Activated CD4-positive, CD25-positive, alpha-beta regulatory T cell treated with anti-CD3 and anti-CD28 coated beads, Interleukin-2, amount 50 U/mL, for 24 hours (primary cell): ENCODE data around the gene PCBD1.
A peak's percentile ranks its signal among the peaks of the same experiment; 100 is the strongest.

Experiments used
- ATAC-seq, 2 donors: fragments of 150-1000 bp; cut with Tn5 transposase; one replicate each; pipeline ENCODE4 v1.10.0; 2021; ENCODE audit warnings: mild to moderate bottlenecking in 1 of 2, moderate library complexity in 1 of 2

PCBD1 gene

DNA sequence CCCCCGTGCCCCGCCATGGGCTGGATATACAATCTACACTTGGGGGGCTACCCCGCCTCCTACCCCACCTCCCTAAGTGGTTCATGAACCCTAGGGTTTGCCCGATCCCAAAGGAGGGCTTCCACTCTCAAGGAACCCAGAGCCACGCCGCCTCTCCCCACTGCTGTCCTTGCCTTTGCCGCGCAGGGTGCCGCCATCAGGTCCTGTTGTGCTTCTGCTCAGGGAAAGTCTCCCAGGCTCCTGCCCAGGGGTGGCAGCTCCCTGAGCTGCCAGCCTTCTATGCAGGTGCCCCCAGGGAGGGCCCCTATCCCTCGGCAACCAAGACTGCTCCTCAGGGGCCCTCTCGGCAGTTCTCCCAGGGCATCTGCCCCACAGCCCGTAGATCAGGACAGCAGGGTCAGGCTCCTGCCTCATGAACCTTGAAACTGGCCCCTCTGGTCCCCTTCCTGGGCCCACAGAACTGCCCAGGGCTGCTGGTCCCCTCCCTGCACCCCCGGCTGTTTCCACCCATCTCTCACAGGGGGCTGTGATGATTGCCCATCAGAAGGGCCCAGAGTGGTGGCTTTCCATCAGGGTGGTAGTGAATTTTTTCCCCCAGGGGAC lies 13.0 kb upstream of the PCBD1 start:
- no peak for ATAC-seq

DNA sequence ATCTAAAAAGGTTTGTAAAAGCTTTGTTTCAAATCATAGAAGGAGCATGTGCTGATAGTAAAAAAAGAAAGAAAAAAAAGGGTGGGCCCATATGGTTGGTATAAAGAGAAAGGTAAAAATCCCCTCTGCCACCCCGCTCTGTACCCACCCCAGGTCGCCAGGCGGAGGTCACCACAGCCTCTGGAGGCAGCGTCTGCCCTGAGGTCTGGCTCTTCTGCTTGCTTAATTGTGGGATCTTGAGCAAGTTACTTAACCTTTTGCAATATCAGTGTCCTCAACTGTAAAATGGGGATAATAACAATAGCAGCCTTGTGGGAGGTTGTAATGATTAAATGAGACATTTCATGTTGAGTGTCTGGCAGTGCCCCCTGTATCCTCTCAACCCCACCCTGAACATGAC lies 10.7 kb upstream of the PCBD1 start:
- ATAC-seq: no peak

DNA sequence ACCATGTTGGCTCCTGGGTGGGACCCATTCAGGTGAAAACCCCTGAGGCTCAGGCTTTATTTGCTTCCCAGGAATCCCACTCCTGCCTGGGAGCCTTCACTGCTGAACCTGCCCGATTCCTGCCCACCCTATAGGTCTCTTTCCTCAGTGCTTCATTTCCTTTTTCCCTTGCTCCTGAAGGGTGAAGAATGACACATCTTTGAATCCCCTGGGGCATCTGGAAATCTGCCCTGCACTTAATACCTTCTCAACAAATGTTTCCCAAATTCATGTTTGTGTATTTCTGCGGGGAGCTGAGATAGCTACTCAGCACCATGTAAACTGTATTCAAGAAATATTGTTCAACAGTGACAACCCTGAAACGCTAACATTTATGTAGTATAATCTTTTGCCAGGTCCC lies 10.3 kb upstream of the PCBD1 start:
- no peak for ATAC-seq

DNA sequence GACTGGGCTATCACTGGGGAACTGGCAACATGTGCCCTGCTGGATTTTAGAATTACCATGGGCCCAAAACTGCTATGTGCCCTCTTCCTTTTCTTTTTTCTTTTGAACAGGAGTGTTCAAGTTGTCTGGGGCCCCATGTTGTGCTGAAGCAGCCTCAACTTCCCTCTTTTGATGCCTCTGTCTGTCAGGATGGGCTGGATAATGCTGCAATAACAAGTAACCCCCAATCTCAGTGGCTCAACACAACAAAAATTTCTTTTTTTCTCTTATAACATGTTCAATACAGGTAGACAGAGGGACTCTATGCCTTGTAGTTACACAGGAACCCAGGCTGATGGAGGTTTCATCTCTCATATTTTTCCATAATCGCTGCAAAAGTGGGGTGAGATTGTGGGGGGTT lies 8.2 kb upstream of the PCBD1 start:
- ATAC-seq: no peak

DNA sequence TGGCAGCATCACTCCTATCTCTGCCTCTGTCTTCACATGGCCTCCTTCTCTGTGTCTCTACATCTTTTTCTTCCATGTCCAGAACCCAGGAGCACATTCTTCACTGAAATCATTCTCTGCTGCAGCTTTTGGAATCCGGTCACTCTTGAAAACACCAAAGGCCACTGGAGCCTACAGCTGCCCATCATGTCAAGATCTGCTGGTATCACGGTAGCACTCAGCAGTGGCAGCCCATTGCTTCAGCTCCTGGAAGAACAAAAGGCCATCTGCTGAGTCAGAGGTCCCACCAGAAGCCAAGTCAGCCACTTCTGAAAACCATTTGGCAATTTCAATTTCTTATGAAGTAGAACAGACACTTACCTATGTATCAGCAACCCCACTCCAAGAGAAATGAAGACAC lies 6.1 kb upstream of the PCBD1 start:
- ATAC-seq: no peak

DNA sequence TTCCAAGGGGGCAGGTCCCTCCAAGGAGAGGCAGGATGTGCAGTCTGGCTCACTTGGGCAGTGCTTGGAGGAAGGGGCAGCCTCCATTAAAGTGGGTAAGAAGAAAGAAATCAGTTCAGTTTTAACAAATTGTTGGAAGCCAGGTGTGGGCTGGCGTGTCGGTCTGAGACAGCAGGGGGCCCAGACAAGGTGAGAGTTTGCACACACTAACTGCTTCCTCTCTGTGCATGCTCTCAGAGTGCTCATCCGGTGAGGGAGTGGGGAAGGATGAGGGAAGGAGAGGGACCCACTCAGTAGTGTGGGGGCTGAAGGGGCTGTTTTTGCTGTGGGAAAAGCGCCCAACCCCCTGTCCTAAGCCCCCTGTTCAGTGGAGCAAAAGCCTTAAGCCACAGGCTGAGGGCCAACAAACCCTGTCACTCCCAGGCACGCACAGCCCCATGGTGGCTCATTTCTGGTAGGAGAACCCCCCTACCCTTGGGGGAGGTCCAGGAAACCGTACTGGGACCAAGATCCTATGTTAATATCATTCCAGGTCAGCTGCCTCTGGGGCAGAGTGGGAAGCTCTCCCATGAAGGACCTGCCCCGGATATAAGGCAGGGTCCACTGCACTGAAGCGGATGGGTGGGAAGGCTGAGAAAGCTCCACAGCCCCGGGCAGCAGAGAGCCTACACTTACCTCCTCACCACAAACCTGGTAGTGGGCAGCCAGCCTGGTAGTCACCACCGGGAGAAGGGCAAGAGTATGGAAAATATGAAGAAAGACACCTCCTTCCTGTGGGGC lies 5.1 kb upstream of the PCBD1 start:
- no peak for ATAC-seq

- ATAC-seq: no peak
Measured at GRCh38 chr10:70892631-70893030, 4.3 kb upstream of the PCBD1 start.

- no peak for ATAC-seq
Measured at GRCh38 chr10:70891627-70892026, 3.3 kb upstream of the PCBD1 start.

GRCh38 chr10:70890917-70891431 lies 2.6 kb upstream of the PCBD1 start:
- ATAC-seq: no peak

GRCh38 chr10:70889291-70889690 lies 926 bp upstream of the PCBD1 start:
- ATAC-seq: no peak

DNA sequence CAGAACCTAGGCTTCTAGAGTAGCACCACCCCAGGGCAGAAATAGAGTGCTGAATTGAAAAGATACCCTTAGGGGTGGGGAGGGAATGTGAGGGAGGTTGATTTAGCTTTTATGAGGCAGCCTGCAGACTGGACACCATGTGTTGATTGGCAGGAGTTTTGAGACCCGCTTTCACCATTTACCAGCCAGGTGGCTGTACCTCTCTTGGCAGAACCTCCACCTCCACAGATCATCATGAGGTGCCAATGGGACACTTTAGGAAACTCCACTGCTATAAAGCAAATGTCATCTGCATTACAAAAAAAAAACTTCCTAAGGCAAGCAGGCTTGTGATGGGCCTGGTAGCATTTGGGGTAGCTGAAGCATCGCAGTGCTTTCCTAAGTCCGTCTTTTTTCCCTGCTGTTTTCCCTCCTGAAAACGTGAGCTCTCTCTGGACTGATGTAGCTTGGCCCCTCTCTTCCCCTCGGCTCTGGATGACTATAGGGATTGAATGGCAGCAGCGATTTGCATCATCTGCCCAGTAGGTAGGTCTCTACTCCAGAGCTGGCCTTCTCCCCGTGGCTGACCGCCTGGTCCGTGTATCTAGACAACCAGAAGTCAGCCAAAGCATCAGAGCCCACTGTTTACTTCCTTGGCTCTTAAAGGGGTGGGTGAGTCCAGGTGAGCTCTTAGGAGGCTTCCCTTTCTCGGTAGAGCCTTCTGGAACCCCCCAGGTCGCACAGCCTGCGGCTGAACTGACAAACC lies 1.3 kb downstream of the PCBD1 start:
- no peak for ATAC-seq

DNA sequence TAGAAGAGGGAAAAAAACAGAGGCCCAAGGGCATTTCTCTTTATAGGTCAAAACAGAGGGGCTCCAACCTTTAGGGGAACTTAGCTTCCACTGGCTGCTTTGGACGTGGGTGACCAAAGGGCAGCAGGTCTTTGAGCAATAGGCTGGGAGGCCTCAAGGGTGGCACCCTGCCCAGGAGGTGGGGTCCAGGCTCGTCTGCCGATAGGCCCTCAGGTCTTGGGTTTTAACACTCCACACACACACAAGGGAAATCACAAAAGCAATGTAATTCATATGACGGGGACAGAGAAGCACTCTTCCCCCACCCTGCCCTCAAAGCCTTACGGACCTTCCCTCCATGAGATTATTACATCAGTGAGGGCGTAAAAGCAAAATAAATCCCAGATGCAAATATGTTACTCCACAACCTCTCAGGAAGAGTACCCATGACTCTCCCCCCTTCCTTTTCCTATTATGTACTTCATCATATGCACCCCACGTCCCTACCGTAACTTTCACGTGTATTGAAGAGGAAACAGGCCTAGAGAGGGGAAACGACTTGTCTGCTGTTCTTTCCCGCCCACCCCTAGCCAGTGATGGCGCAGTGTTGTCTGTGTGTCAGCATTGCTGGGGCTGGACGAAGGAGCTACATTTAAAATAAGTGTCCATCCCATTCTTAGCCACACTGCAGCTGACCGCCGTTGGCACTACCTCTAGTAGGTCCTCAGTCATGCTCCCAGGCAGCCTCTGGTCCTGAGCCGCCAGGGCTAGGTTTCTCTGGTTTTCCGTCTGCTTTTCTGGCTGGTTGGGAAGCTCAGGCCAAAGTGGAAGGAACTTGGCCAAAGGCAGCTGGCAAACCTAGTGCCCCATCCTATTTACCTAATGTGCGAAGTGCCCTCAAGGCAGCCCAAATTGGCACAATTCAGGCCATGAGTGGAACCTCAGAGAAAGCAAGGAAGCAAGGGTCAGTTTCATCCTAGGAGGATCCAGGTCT lies 2.1 kb downstream of the PCBD1 start:
- ATAC-seq: no peak

DNA sequence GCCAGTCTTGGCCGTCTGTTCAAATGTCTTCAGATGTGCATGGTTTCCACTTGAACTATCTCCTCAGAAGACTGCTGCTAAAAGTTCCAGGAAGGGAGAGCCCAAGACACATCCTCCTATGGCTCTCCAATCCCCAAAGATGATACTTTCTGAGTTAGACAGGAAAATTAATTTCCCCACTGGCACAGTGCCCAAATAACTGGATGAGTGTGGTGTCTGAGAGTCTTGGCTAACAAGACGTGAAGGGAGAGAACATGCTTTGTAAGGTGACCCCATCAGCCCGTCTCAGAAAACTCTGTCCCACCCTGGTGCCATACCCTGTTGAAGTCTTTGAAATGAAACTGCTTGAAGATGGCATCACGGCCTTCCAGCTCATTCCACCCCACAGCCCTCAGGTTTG lies 2.9 kb downstream of the PCBD1 start:
- no peak for ATAC-seq

GRCh38 chr10:70884741-70885140 lies 3.6 kb downstream of the PCBD1 start:
- ATAC-seq: no peak

- peak; percentile 90 to 92 for ATAC-seq
Measured at GRCh38 chr10:70880077-70880534, 8.3 kb downstream of the PCBD1 start.

DNA sequence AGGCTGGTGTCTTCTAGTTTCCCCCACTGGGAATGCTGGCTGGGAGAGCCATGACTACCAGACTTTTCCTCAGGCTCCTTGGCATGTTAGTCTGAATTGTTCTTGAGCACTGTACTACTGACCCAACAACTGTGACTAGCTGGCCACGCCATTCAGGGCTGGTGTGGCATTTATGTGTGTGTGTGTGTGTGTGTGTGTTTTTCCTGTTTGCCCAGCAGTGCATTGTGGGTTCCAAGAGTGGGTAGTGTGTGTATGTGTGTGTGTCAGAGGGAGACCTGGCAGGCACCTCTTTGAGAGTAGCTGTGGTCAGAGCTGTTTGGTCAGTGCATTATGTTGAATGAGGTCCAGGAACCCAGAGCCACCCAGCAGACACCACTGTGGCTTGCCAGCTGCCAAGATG lies 9.2 kb downstream of the PCBD1 start:
- ATAC-seq: no peak

GRCh38 chr10:70874061-70874460 lies 14.3 kb downstream of the PCBD1 start:
- no peak for ATAC-seq

- no peak for ATAC-seq
Measured at GRCh38 chr10:70872291-70872690, 16.1 kb downstream of the PCBD1 start.

DNA sequence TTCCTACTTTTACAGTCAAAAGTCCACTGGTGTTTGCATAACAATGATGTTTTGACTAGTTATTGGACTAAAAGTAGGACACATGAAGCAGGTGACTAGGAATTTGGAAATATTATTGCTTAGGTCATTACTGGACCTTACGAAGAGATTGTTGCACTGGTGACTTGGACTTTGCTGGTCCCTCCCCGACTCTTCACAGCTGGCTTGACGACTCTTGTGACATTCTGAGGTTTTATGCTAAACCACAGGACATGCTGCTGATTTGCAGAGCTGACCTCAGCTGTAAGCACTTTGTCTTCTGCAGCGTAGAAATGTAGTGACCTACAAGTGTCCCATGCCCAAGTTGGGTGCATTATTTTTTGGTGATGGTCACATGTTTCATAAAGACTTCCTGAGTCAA lies 21.9 kb downstream of the PCBD1 start:
- ATAC-seq: no peak

- no peak for ATAC-seq
Measured at GRCh38 chr10:70864935-70865334, 23.4 kb downstream of the PCBD1 start.

GRCh38 chr10:70863470-70864160 lies 24.8 kb downstream of the PCBD1 start:
- no peak for ATAC-seq
